ENCODE data around the gene SSUH2. TPM values are rescaled to one million over a fixed set of nuclear protein-coding genes. Genes with fewer than 3 reads are reported as not detected.

The SSUH2 gene
- total RNA-seq, 1 experiment from 2014 or later = 0.94 TPM

- ChIA-PET CTCF (interaction anchor here (1.1 kb wide), 1 partner anchor 74 kb away, joined by 3 read pairs; no protein-coding TSS in a partner anchor), POLR2A (no interaction called here)
- H3K4me1 Mint-ChIP-seq = peaks cover 6% of the 10 kb centered on the region; the same call in 1 of the 2 replicates
- ATAC-seq = no peak
- no peaks in the 10 kb centered on the region; the same call in 1 of the 2 replicates for H3K36me3 Mint-ChIP-seq
- H3K27me3 Mint-ChIP-seq (ENCODE audit: low read depth) = peaks cover 5% of the 10 kb centered on the region
- peaks cover 8% of the 10 kb centered on the region for H3K9me3 Mint-ChIP-seq
- DNase-seq (ENCODE audit: low spot score) = no peak
- no peak overlapping the region for H3K4me3 Mint-ChIP-seq
- no peak overlapping the region for H3K27ac Mint-ChIP-seq
- TF ChIP-seq ZNF317 (CRISPR knock-in tag; IDR thresholded peaks at IDR 0.05; ENCODE audit: borderline replicate concordance, low read depth) (no peak), HMGXB4 (CRISPR knock-in tag; IDR thresholded peaks at IDR 0.05) (no peak), MXD4 (CRISPR knock-in tag; IDR thresholded peaks at IDR 0.05; ENCODE audit: borderline replicate concordance) (no peak), ELF4 (CRISPR knock-in tag; IDR thresholded peaks at IDR 0.05; ENCODE audit: low read depth) (no peak), PREB (CRISPR knock-in tag; IDR thresholded peaks at IDR 0.05; ENCODE audit: borderline replicate concordance) (no peak), ATF1 (CRISPR knock-in tag; IDR thresholded peaks at IDR 0.05) (no peak), MLX (CRISPR knock-in tag; IDR thresholded peaks at IDR 0.05) (no peak), SMAD3 (CRISPR knock-in tag; IDR thresholded peaks at IDR 0.05; ENCODE audit: borderline replicate concordance) (no peak)
These were observed 5.0 kb downstream of the SSUH2 start for GRCh38 chr3:8639659-8640000.

GRCh38 chr3:8638994-8639658 is 5.5 kb downstream of the SSUH2 start:
- H3K36me3 Mint-ChIP-seq = no peaks in the 10 kb centered on the region; the same call in 1 of the 2 replicates
- POLR2A ChIA-PET = no interaction called here
- H3K4me3 Mint-ChIP-seq = no peak overlapping the region
- H3K27me3 Mint-ChIP-seq (ENCODE audit: low read depth) = peaks cover 5% of the 10 kb centered on the region
- H3K4me1 Mint-ChIP-seq = peaks cover 6% of the 10 kb centered on the region; the same call in 1 of the 2 replicates
- peaks cover 8% of the 10 kb centered on the region for H3K9me3 Mint-ChIP-seq
- DNase-seq (ENCODE audit: low spot score) (no peak), ATAC-seq (no peak)
- no peak overlapping the region for H3K27ac Mint-ChIP-seq
- TF ChIP-seq CREM (CRISPR knock-in tag; IDR thresholded peaks at IDR 0.05) (no peak), FOXJ3 (CRISPR knock-in tag; IDR thresholded peaks at IDR 0.05; ENCODE audit: borderline replicate concordance) (no peak)
- CTCF ChIA-PET = interaction anchor here (1.1 kb wide), 1 partner anchor 75 kb away, joined by 3 read pairs; no protein-coding TSS in a partner anchor

- peaks cover 6% of the 10 kb centered on the region; the same call in 1 of the 2 replicates for H3K4me1 Mint-ChIP-seq
- CTCF ChIA-PET = interaction anchor here (0.7 kb wide), 1 partner anchor 132 kb away, joined by 3 read pairs; the partner anchor contains the start of gene OXTR
- DNase-seq (ENCODE audit: low spot score) = no peak
- POLR2A ChIA-PET = no interaction called here
- H3K9me3 Mint-ChIP-seq = peaks cover 8% of the 10 kb centered on the region
- no peak for TF ChIP-seq JUN (CRISPR knock-in tag; IDR thresholded peaks at IDR 0.05)
- ATAC-seq = no peak
- H3K27ac Mint-ChIP-seq = no peak overlapping the region
- H3K36me3 Mint-ChIP-seq = no peaks in the 10 kb centered on the region; the same call in 1 of the 2 replicates
- peaks cover 5% of the 10 kb centered on the region for H3K27me3 Mint-ChIP-seq (ENCODE audit: low read depth)
- H3K4me3 Mint-ChIP-seq = no peak overlapping the region
These were observed 7.2 kb downstream of the SSUH2 start for GRCh38 chr3:8637348-8637747.

GRCh38 chr3:8635631-8636030 is 9.0 kb downstream of the SSUH2 start:
- peaks cover 8% of the 10 kb centered on the region for H3K9me3 Mint-ChIP-seq
- peaks cover 5% of the 10 kb centered on the region for H3K27me3 Mint-ChIP-seq (ENCODE audit: low read depth)
- POLR2A ChIA-PET = no interaction called here
- DNase-seq (ENCODE audit: low spot score) (peak; percentile 37), ATAC-seq (peak; percentile 79)
- CTCF ChIA-PET = interaction anchor here (1.0 to 2.0 kb wide), 4 partner anchors 28 to 219 kb away, joined by 3 to 8 read pairs (median 4); partner anchors contain the start of gene OXTR
- peaks cover 6% of the 10 kb centered on the region; the same call in 1 of the 2 replicates for H3K4me1 Mint-ChIP-seq
- no peak overlapping the region for H3K4me3 Mint-ChIP-seq
- H3K36me3 Mint-ChIP-seq = no peaks in the 10 kb centered on the region; the same call in 1 of the 2 replicates
- no peak overlapping the region for H3K27ac Mint-ChIP-seq
- TF ChIP-seq NR3C1 (CRISPR knock-in tag; conservative IDR thresholded peaks at IDR 0.05; ENCODE audit: low read depth) (no peak), SMAD4 (CRISPR knock-in tag; IDR thresholded peaks at IDR 0.05) (no peak), E2F5 (CRISPR knock-in tag; IDR thresholded peaks at IDR 0.05) (no peak), ARID4B (CRISPR knock-in tag; IDR thresholded peaks at IDR 0.05; ENCODE audit: borderline replicate concordance) (no peak), ZNF138 (CRISPR knock-in tag; conservative IDR thresholded peaks at IDR 0.05) (no peak)
